ENCODE results near the gene CPOX. TPM values are rescaled to one million over a fixed set of nuclear protein-coding genes. Genes with fewer than 3 reads are reported as not detected.

The CPOX gene
- total and polyA plus RNA-seq, 2 of the 8 experiments (the other 6 are each of a cell fraction or from before 2014, with no cell fraction given), result 17.4 to 27.0 TPM

- TF ChIP-seq SAP30 (IDR thresholded peaks at IDR 0.05; ENCODE audit: insufficient read depth, insufficient replicate concordance, low read length) (no peak), BCL11A (IDR thresholded peaks at IDR 0.05; ENCODE audit: low read depth in 2 of 2, low read length in 2 of 2) (no peak), ATF3 (IDR thresholded peaks at IDR 0.05; ENCODE audit: insufficient read depth, low read depth, low read length) (no peak), TCF12 (IDR thresholded peaks at IDR 0.05; ENCODE audit: low read depth, low read length) (no peak), POLR2A (IDR thresholded peaks at IDR 0.05; ENCODE audit: control extremely low read depth in 1 of 2, low read depth in 2 of 2, low read length in 2 of 2) (no peak), SIRT6 (IDR thresholded peaks at IDR 0.05; ENCODE audit: low read length) (no peak), RFX5 (IDR thresholded peaks at IDR 0.05; ENCODE audit: borderline replicate concordance, low read depth, low read length) (no peak), CBX8 (IDR thresholded peaks at IDR 0.05; ENCODE audit: borderline replicate concordance, low read depth, low read length) (no peak), ZNF274 (IDR thresholded peaks at IDR 0.05; ENCODE audit: borderline replicate concordance, extremely low read depth, low read length) (no peak)
These were observed 11.9 kb downstream of the CPOX start (continued) for GRCh38 chr3:98581474-98581873.
